T1000 (cell line): Measurements from ENCODE around the gene EIF5.
"Not testable (repeated sequence)": the region's sequence is repeated elsewhere in the genome, so short reads cannot be mapped to it uniquely, and the experiment has no call there.

Source experiments
- DNase-seq: peaks from one replicate; lab custom pipeline; 2025; ENCODE audit warnings: mixed read lengths; lab: John Stamatoyannopoulos, UW

Gene EIF5

DNA sequence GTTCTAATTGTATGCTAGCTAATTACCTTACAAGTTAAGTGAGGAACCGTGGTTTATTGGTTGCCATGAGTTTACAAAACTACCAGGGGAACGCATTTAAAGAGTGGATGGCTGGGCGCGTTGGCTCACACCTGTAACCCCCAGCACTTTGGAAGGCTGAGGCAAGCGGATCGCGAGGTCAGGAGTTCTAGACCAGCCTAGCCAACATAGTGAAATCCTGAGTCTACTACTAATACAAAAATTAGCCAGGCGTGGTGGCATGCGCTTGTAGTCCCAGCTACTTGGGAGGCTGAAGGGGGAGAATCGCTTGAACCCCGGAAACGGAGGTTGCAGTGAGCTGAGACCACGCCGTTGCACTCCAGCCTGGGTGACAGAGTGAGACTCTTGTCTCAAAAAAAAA lies 2.2 kb downstream of the EIF5 start:
- no peak for DNase-seq

DNA sequence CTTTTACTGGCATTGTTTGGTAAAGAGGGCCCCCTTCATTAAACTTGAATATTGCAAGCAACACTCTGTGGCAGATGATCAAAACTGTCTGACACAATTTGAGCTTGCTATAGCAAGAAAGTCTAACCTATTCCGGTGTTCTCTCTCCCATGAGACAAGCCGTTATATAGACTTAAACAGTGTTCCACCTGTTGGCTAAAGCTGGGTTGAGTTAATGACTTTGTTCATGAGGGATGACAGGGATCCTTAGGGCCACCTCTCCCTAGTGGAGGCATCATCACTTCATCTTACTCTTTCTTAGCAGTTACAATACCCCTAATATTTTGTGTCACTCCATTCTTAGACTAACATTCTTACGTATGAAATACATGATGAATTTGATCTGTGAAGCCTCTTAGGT lies 3.8 kb downstream of the EIF5 start:
- DNase-seq, result no peak

DNA sequence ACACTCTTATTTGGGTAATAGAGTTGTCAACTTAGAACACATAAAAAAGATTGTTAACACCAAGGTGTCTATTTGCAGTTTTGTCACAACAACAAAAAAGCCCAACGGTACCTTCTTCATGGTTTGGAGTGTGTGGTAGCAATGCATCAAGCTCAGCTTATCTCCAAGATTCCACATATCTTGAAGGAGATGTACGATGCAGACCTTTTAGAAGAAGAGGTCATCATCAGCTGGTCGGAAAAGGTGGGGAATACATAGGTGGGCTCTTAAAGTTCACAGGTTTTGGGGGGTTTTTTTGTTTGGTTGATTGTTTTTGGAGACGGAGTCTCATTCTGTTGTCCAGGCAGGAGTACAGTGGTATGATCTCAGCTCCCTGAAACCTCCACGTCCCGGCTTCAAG lies 5.5 kb downstream of the EIF5 start:
- DNase-seq, result no peak

DNA sequence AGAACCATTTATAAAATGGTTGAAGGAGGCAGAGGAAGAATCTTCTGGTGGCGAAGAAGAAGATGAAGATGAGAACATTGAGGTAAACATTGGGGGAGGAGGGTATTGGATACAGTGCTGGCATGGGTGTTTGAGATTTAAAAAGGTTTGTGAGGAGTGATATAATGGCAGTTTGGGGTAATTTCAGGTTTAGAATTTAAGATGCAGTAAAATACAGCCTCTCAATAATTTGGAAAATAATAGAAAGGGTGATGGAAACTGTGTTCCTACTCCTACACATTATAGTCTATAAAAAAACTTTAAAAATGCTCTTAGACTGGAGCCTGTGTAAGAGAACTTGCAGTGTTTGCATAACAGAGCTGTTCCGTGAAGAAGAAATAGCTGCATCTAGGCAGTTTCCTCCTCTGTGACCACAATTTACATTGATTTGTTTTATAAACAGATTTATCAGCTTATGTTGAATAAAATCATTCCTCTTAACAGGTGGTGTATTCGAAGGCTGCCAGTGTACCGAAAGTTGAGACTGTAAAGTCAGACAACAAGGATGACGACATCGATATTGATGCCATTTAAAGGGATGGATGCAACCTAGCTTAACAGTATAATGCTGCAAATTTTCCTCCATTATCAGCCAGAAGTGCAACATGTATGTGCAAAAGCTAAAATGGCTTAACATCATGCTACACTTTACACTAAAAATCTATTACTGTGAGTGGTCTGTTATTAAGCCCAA lies 6.6 kb downstream of the EIF5 start:
- DNase-seq, result no peak

DNA sequence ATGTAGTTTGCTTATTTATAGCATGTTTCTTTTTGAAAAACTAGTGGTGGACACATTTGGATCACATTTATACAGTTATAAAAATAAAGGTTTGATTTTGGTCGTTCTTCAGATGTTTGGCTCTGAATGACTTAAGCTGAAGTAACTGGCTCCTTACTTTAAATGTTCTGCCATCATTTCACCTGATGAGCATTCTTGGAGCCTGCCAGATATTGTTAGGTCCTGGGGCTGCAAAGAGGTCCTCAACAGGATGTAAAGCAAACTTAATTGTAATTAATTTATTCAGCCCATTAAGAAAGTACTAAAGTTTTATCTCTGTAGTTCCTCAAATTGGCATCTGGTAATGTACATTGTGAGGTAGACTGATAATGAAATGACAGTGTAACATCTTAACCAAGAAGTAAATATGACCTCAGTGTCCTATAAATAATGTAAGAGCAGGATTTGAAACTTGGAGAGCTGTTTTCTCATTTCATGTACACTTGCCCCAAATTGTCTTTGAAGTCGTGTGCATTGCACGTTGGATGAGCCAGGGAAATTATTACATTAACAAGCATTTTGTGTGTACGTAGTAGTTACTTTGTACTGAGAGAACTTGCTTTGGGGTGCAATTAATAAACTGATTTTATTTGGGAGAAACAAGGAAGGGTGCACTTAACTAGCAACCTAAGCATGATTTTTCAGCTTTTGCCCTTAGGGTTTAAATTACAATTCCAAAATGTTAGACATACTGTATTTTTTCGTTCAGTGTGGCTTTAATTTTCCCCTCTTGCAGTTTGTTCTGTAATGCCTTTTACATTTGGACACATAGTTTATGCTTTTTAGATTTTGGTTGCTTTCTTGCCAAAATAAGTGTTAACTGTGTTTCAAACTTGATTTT lies 7.5 kb downstream of the EIF5 start:
- no peak for DNase-seq

DNA sequence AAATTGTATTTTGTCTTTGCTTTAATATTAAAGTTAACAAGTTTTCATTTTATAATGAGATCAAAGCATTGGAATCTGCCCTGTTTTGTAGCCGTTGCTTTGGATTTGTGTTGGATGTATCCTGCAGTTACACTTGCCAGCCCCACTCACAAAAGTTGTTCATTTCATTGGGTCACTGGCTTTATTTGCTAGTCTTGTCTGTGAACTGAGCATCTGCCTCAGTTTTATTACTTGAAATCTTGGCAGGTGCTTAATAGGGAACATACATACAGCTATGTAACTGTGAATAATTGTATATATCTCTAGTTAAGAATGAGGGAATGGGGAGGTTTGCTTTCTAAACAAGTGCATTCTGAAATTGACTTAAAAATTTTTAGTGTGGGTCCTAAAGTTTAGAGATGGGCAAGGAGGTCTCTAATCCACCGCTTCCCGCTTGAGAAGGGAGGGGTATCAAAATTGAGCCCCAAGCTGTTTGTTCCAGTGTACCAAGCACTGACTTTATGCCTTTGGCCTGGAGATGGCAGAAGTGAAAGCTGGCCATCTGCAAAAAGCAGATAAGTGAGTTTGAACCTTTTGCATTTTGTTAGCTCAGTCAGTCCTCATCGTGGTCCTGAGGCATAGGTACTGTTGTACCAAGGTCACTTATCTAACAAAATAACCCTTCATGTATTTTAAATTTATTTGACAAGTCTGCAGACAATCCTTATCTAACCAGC lies 9.3 kb downstream of the EIF5 start:
- DNase-seq, result no peak

DNA sequence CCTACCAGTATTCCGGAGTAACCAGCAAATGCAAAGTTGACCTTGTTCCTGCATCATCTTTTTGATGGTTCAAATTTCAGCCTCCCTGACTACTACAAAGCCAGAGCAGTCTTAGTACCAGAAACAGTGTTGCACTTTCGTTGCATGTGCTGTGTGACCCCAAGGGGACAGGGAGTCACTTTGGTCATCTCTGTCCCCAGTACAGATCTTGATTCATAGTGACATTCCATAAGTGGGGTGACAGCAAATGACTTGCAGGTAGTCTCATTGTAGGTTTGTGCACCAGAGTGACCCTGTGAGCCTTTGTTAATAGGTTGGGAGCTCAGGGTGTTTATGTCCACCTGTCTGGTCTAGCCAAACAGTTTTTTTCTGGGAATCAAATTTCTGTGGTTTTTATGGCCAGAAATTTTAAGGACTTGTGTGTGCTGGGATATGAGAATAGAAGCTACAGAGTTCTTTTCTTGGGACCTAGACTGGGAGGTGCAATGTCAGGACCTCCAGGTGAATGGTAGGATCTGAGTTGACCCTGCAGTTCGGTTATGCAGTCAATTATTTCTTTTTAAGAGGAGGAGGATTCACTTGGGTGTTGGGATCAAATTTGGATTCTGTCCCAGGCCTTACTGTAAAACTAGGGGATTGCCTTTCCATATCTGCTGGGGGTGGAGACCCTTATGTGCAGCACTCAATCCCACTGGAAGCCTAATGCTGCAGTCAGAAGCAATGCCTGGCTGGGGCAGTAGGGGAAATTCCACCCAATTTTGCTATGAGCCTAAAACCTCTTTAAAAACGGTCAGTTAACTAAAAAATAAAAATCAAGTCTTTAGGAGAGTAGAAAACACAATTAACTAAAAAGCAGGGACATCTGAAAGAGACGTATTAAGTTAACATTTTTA lies 10.1 kb downstream of the EIF5 start:
- no peak for DNase-seq

DNA sequence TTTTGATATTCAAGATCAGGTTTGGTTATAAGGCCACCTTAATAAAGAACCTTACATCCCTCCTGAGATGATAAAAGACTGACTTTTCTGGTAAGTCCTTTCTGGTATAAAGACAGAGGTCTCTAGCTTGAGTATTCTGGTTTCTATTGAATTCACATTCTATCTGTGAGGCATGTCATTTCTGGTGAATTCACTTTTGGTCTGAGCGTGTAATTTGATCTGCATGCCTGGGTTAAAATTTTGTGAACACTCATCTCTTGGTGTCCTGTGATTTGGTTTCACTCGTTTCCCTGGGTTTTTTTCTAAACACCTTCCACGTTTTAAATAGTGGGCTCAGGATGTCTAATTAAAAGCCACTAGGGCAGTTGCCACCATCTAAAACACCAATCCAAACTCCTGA lies 12.2 kb downstream of the EIF5 start:
- no peak for DNase-seq

DNA sequence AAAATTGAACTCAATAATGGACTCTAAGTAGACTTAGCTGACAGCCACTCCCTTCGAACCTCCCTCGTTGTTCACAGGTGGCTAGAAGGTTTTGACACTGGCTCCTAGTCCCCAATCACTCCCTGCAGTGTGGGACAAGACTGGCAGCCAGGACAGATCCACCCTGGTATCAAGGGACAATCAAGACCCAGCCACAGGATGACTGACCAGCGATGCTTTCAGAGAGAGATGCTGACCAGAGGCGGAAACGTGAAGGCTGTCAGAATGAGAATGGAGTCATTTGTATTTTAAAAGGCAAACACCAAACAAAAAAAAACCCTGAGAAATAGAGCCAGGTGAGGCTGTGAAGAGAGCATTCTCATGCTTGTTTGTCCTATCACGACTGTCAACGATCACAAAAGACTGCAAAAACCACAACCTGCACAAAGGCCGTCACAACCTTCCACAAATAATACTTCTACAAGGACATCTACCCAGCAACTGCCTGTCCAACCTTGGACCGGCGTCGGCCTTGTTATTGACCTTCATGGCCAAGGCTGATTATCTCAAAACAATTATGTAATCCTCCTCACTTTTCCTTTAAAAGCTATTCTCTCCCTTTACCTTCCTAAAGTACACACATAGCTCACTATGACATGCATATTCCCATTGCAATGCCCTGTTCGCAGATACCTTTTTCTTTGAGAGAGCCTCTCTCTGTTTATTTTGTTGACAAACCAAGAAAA lies 13.2 kb downstream of the EIF5 start:
- DNase-seq, result no peak

DNA sequence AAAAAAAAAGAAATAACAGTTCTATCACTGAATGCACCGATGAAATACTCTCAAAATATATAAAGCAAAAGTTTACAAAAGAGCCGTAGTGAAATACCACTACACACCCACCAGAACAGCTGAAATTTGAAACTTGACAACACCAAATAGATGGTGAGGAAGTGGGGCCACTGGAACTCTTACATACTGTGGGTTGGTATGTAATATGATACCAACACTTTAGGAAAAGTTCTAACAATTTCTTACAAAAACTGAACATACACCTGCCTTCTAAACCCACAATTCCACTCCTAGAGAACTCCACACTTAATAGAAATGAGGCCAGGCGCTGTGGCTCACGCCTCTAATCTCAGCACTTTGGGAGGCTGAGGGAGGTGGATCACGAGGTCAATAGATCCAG lies 14.1 kb downstream of the EIF5 start:
- no peak for DNase-seq

DNA sequence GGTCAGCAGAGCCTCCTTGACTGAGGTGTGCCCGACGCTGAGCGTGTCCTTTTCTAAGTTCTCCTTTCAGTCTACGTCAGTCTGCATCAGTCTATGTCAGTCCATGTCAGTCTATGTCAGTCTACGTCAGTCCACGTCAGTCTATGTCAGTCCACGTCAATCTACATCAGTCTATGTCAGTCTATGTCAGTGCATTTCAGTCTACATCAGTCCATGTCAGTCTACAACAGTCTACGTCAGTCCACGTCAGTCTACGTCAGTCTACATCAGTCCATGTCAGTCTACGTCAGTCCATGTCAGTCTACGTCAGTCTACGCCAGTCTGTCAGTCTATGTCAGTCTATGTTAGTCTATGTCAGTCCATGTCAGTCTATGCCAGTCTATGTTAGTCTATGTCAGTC lies 15.9 kb downstream of the EIF5 start:
- DNase-seq, result no peak

DNA sequence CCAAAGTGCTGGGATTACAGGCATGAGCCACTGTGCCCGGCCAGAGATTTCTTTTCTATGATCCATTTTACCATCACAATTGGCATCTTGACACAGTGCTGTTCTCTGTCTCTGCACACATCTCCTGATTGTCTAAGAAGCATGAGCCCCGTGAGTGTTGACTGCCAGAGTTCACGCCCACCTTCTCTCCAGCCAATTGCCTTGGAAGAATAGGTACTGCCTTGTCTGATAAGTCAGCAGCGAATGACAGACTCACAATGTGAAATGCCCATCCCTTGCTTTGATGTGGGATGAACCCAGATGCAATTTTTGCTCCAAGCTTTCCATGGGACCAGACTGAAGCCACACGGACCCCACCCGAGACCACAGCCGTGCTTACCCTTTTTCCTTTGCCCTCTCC lies 19.3 kb downstream of the EIF5 start:
- no peak for DNase-seq

DNA sequence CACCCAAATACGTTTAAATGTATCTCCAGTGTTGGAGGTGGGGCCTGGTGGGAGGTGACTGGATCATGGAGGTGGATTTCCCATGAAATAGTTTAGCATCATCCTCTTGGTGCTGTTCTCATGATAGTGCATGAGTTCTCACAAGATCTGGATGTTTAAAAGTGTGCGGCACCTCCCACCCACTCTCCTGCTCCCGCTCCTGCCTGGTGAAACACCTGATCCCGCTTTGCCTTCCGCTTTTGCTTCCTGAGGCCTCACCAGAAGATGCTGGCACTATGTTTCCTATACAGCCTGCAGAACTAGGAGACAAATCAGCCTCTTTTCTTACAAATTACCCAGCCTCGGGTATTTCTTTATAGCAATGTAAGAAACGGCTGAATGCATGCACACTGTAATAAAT lies 20.1 kb downstream of the EIF5 start:
- DNase-seq, result no peak

DNA sequence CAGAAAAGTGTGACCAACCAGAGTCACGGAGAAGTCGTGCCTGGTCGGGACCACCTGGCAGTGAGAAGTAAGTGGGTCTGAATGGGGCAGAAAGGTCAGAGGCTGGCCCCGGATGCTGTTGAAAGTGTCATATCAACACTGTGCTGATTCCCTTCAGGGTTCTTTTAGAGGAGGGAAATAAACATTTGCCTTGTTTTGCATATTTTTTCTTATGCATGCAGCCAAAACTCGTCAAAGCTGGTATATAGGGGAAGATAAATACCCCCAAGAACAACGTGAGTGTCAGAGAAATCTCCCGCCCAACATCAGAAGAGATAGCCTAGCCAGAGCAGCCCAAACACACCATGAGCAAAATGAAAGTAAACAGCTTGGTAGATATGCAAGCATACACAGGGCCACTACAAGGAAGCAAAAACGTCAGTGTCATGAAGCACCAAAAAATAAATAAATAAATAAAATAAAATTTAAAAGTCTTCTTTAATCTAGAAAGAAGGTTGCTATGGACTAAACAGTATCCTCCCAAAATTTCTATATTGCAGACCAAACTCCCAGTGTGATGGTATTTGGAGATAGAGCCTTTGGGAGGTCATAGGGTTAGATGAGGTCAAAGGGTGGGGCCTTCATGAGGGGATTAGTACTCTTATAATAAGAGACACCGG lies 22.1 kb downstream of the EIF5 start:
- no peak for DNase-seq

DNA sequence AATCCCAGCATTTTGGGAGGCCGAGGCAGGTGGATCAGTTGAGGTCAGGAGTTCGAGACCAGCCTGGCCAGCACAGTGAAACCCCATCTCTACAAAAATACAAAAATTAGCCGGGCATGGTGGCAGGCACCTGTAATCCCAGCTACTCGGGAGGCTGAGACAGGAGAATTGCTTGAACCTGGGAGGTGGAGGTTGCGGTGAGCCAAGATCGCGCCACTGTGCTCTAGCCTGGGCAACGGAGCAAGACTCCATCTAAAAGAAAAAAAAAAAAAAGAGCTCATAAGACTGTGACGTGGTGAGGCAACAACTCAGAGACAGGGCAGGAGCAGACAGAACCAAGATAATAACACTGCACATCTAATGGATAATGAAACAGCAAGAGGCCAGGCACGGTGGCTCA lies 23.5 kb downstream of the EIF5 start:
- DNase-seq, result not testable (repeated sequence)

DNA sequence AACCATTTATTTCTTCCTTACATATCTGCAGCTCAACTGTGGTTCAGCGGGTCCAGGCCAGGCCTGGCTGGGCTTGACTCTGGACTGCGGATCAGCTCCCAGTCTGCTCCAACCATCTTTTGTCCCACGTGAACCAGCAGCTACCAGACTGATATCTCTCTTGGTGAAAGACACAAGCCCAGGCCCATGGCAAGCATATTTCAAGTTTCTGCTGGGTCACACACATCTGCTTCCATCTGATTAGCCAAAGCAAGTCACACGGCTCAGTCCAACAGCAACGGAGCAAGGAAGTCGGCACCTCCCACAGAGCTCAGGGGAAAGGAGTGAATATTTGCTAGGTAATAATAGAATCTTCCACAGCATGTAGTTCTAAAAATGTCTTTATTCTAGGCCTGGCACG lies 26.5 kb downstream of the EIF5 start:
- DNase-seq, result no peak

DNA sequence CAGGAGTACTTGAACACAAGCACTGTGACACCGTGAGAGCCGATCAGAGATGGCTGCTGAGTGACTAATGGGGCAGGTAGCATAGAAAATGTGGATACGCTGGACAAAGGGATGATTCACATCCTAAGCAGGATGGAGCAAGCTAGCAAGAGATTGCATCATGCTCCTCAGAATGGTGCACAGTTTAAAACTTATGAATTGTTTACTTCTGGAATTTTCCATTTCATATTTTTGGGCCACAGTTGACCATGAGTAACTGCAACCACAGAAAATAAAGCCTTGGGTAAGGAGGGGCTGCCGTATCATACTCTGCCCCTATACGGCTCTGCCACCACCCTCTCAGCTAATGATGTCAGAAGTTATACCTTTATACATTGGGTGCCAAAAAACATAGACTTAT lies 27.8 kb downstream of the EIF5 start:
- DNase-seq, result peak; percentile 55

DNA sequence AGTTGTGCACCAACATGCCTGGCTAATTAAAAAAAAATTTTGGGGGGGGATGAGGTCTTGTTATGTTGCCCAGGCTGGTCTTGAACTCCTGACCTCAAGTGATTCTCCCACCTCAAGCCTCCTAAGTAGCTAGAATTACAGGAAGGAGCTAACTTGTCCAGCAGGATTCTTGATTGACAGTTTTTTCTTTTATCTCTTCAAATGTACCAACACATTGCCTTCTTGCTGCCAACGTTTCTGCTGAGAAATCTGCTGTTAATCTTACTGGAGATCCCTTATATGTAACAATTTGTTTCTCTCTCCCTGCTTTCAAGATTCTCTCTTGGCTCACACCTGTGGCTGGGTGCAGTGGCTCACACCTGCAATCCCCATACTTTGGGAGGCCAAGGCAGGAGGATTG lies 28.7 kb downstream of the EIF5 start:
- DNase-seq, result no peak

DNA sequence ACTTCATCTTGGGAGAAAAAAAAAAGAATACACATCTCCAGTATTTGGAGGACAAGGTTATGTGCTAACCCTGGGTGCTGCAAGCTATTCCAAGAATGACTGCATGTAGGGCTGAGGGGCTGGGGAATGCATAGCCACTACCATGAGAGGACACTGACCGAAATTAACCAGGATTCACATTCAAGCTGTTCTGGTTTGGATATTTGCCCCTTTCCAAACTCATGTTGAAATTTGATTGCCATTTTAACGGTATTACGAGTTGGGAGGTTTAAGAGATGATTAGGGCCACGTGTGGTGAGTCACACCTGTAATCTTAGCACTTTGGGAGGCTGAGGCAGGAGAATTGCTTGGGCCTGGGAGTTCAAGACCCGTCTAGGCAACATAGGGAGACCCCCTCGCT lies 32.7 kb downstream of the EIF5 start:
- no peak for DNase-seq

DNA sequence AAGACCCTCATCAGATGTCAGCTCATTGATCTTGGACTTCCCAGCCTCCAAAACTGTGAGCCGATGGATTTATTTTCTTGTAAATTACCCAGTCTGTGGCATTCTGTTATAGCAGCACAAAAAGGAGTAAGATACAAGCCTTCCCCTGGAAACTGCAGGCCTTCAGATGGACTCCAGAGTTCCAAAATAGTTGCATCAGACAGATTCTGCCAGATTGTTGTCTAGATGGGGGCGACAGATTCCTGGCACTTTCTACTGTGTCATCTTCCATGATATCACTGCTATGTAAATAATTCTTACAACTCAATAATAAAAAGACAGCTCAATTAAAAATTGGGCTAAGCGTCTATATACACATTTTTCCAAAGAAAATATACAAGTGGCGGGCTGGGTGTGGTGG lies 34.0 kb downstream of the EIF5 start:
- DNase-seq, result no peak

DNA sequence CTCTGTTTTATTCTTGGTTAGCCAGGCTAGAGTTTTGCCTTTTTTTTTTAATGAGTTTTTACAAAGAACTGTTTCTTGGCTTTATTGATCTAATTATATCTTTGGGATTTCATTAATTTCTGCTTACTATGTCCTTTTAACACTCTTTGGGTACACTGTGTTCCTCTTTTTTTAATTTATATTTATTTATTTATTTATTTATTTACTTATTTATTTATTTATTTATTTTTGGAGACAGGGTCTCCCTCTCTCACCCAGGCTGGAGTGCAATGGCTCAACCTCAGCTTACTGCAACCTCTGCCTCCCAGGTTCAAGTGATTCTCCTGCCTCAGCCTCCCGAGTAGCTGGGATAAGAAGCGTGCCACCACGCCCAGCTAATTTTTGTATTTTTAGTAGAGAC lies 36.0 kb downstream of the EIF5 start:
- no peak for DNase-seq
